Measurements from ENCODE around the gene SSTR4.

Gene SSTR4

GRCh38 chr20:23048283-23049200 is 13.4 kb downstream of the SSTR4 start:
- no peak overlapping the region for H3K9ac ChIP-seq (ENCODE audit: low read length)
- H3K9me3 ChIP-seq (ENCODE audit: insufficient read depth, low read length): no peaks in the 10 kb centered on the region
- H3K79me2 ChIP-seq (ENCODE audit: insufficient read depth, low read length): no peaks in the 10 kb centered on the region
- no peak overlapping the region for H2AFZ ChIP-seq (ENCODE audit: low read depth, low read length, severe bottlenecking)
- no peaks in the 10 kb centered on the region for H3K36me3 ChIP-seq (ENCODE audit: low read length)
- no peak overlapping the region for H3K4me2 ChIP-seq (ENCODE audit: low read depth, low read length, poor library complexity, severe bottlenecking)
- no peaks in the 10 kb centered on the region for H3K27me3 ChIP-seq (ENCODE audit: low read length)
- H3K4me3 ChIP-seq (ENCODE audit: insufficient read depth, low read length, poor library complexity, severe bottlenecking): no peak overlapping the region
- no peak for TF ChIP-seq EZH2phosphoT487 (conservative IDR thresholded peaks at IDR 0.05; ENCODE audit: low read length)
- no peak for TF ChIP-seq CTCF (IDR thresholded peaks at IDR 0.05; ENCODE audit: insufficient read depth, low read length, poor library complexity, severe bottlenecking)
- H3K9me2 ChIP-seq (replicated peaks; ENCODE audit: insufficient read depth, low read length): no peaks in the 10 kb centered on the region
- H4K20me1 ChIP-seq (ENCODE audit: low read depth, low read length): no peaks in the 10 kb centered on the region
- H3F3A ChIP-seq (ENCODE audit: insufficient read depth): no peaks in the 10 kb centered on the region
- no peak overlapping the region for H3K27ac ChIP-seq (ENCODE audit: low read depth, low read length)

- Histone ChIP-seq H3K9me2 (replicated peaks; ENCODE audit: insufficient read depth, low read length) (no peaks in the 10 kb centered on the region), H3K36me3 (ENCODE audit: low read length) (no peaks in the 10 kb centered on the region), H3K27ac (ENCODE audit: low read depth, low read length) (no peak within 1 kb of the TSS), H3K79me2 (ENCODE audit: insufficient read depth, low read length) (no peaks in the 10 kb centered on the region), H3K9ac (ENCODE audit: low read length) (no peak within 1 kb of the TSS), H3K9me3 (ENCODE audit: insufficient read depth, low read length) (no peaks in the 10 kb centered on the region), H3F3A (ENCODE audit: insufficient read depth) (no peaks in the 10 kb centered on the region), H2AFZ (ENCODE audit: low read depth, low read length, severe bottlenecking) (no peak within 1 kb of the TSS), H3K4me3 (ENCODE audit: insufficient read depth, low read length, poor library complexity, severe bottlenecking) (no peak within 1 kb of the TSS), H4K20me1 (ENCODE audit: low read depth, low read length) (no peaks in the 10 kb centered on the region), H3K4me2 (ENCODE audit: low read depth, low read length, poor library complexity, severe bottlenecking) (no peak within 1 kb of the TSS), H3K27me3 (ENCODE audit: low read length) (no peaks in the 10 kb centered on the region)
- TF ChIP-seq CTCF (IDR thresholded peaks at IDR 0.05; ENCODE audit: insufficient read depth, low read length, poor library complexity, severe bottlenecking): no peak
- no peak for TF ChIP-seq EZH2phosphoT487 (conservative IDR thresholded peaks at IDR 0.05; ENCODE audit: low read length)
Observed at GRCh38 chr20:23049201-23050075, 14.3 kb downstream of the SSTR4 start, which contains the start of gene THBD. Gene THBD, minus strand, starts transcription at chr20:23049672. Its CDS starts 168 bp downstream, at chr20:23049504.

- Histone ChIP-seq H3K36me3 (ENCODE audit: low read length) (no peaks in the 10 kb centered on the region), H3K9me3 (ENCODE audit: insufficient read depth, low read length) (no peaks in the 10 kb centered on the region), H3K79me2 (ENCODE audit: insufficient read depth, low read length) (no peaks in the 10 kb centered on the region), H3K4me2 (ENCODE audit: low read depth, low read length, poor library complexity, severe bottlenecking) (no peak overlapping the region), H3K9ac (ENCODE audit: low read length) (no peak overlapping the region), H3K27me3 (ENCODE audit: low read length) (no peaks in the 10 kb centered on the region), H3K4me3 (ENCODE audit: insufficient read depth, low read length, poor library complexity, severe bottlenecking) (no peak overlapping the region), H2AFZ (ENCODE audit: low read depth, low read length, severe bottlenecking) (no peak overlapping the region), H3F3A (ENCODE audit: insufficient read depth) (no peaks in the 10 kb centered on the region), H3K27ac (ENCODE audit: low read depth, low read length) (no peak overlapping the region), H4K20me1 (ENCODE audit: low read depth, low read length) (no peaks in the 10 kb centered on the region), H3K9me2 (replicated peaks; ENCODE audit: insufficient read depth, low read length) (no peaks in the 10 kb centered on the region)
- TF ChIP-seq CTCF (IDR thresholded peaks at IDR 0.05; ENCODE audit: insufficient read depth, low read length, poor library complexity, severe bottlenecking) (no peak), EZH2phosphoT487 (conservative IDR thresholded peaks at IDR 0.05; ENCODE audit: low read length) (no peak)
Observed at GRCh38 chr20:23050076-23050838, 15.1 kb downstream of the SSTR4 start.

Measured in SU-DHL-6 (cell line).